SIG-M5 treated with dmso at 0.1 percent for 504 hours (cell line): ENCODE measurements around the gene DPH1.
A peak's percentile ranks its signal among the peaks of the same experiment; 100 is the strongest.
"Not testable (repeated sequence)": the region's sequence is repeated elsewhere in the genome, so short reads cannot be mapped to it uniquely, and the experiment has no call there.

Experiments used
- DNase-seq: peaks from one replicate; lab custom pipeline; 2025; ENCODE audit not compliant: unreplicated experiment; lab: John Stamatoyannopoulos, UW

The DPH1 gene

GRCh38 chr17:2008332-2009126 lies 21.4 kb upstream of the DPH1 start:
- DNase-seq = no peak

- DNase-seq = no peak
Observed at GRCh38 chr17:2009737-2010136, 20.2 kb upstream of the DPH1 start.

GRCh38 chr17:2011411-2012371 lies 18.3 kb upstream of the DPH1 start:
- DNase-seq = peak; percentile 14

- no peak for DNase-seq
Observed at GRCh38 chr17:2012499-2012898, 17.5 kb upstream of the DPH1 start.

- not testable (repeated sequence) for DNase-seq
Observed at GRCh38 chr17:2013220-2013993, 16.5 kb upstream of the DPH1 start.

GRCh38 chr17:2013994-2014317 lies 16.0 kb upstream of the DPH1 start:
- no peak for DNase-seq

- no peak for DNase-seq
Observed at GRCh38 chr17:2015314-2015713, 14.6 kb upstream of the DPH1 start.

- DNase-seq = no peak
Observed at GRCh38 chr17:2016494-2016893, 13.5 kb upstream of the DPH1 start.

GRCh38 chr17:2017274-2017941 lies 12.5 kb upstream of the DPH1 start:
- no peak for DNase-seq

GRCh38 chr17:2018716-2019510 lies 11.0 kb upstream of the DPH1 start:
- no peak for DNase-seq

GRCh38 chr17:2019723-2020122 lies 10.2 kb upstream of the DPH1 start:
- DNase-seq = no peak

GRCh38 chr17:2020721-2021120 lies 9.2 kb upstream of the DPH1 start:
- no peak for DNase-seq

- no peak for DNase-seq
Observed at GRCh38 chr17:2022647-2023240, 7.2 kb upstream of the DPH1 start.

- no peak for DNase-seq
Observed at GRCh38 chr17:2023256-2023655, 6.7 kb upstream of the DPH1 start.

GRCh38 chr17:2023692-2024571 lies 6.0 kb upstream of the DPH1 start:
- DNase-seq = peak; percentile 37

- DNase-seq = no peak
Observed at GRCh38 chr17:2024572-2025219, 5.3 kb upstream of the DPH1 start.

- peak; percentile 60 for DNase-seq
Observed at GRCh38 chr17:2025220-2025621, 4.7 kb upstream of the DPH1 start, which contains the start of gene RTN4RL1. TSS of gene RTN4RL1 (minus strand) at chr17:2025334. CDS start at chr17:2024865, 469 bp downstream.
